Measurements from ENCODE around the gene LRRC75B.
"Not testable (repeated sequence)": the region's sequence is repeated elsewhere in the genome, so short reads cannot be mapped to it uniquely, and the experiment has no call there.

GRCh38 chr22:24621244-24621643, 28.4 kb upstream of the LRRC75B start:
- TF ChIP-seq, protein P1, sequence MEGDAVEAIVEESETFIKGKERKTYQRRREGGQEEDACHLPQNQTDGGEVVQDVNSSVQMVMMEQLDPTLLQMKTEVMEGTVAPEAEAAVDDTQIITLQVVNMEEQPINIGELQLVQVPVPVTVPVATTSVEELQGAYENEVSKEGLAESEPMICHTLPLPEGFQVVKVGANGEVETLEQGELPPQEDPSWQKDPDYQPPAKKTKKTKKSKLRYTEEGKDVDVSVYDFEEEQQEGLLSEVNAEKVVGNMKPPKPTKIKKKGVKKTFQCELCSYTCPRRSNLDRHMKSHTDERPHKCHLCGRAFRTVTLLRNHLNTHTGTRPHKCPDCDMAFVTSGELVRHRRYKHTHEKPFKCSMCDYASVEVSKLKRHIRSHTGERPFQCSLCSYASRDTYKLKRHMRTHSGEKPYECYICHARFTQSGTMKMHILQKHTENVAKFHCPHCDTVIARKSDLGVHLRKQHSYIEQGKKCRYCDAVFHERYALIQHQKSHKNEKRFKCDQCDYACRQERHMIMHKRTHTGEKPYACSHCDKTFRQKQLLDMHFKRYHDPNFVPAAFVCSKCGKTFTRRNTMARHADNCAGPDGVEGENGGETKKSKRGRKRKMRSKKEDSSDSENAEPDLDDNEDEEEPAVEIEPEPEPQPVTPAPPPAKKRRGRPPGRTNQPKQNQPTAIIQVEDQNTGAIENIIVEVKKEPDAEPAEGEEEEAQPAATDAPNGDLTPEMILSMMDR (IDR thresholded peaks at IDR 0.05) = not testable (repeated sequence)
- TF ChIP-seq POLR2AphosphoS5, TCF7L2 (IDR thresholded peaks at IDR 0.05; ENCODE audit: low read depth, low read length): not testable (repeated sequence)

All from Panc1 (cell line).